ENCODE results near the gene HSD17B1. TPM values are rescaled to one million over a fixed set of nuclear protein-coding genes. Genes with fewer than 3 reads are reported as not detected.

Gene HSD17B1
- total and polyA plus RNA-seq, 2 of the 13 experiments (the other 11 are each of a cell fraction or from before 2014, with no cell fraction given) = 0.54 to 0.93 TPM

DNA sequence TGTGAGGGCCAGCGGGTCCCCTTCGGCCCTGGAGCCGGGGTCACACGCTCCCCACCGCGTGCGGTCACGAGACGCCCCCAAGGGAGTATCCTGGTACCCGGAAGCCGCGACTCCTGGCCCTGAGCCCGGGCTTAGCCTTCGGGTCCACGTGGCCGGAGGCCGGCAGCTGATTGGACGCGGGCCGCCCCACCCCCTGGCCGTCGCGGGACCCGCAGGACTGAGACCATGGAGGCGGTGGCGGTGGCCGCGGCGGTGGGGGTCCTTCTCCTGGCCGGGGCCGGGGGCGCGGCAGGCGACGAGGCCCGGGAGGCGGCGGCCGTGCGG is 16.7 kb upstream of the HSD17B1 start, which contains the start of gene NAGLU (continued):
- TF ChIP-seq, protein P1, sequence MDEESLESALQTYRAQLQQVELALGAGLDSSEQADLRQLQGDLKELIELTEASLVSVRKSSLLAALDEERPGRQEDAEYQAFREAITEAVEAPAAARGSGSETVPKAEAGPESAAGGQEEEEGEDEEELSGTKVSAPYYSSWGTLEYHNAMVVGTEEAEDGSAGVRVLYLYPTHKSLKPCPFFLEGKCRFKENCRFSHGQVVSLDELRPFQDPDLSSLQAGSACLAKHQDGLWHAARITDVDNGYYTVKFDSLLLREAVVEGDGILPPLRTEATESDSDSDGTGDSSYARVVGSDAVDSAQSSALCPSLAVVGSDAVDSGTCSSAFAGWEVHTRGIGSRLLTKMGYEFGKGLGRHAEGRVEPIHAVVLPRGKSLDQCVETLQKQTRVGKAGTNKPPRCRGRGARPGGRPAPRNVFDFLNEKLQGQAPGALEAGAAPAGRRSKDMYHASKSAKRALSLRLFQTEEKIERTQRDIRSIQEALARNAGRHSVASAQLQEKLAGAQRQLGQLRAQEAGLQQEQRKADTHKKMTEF (CRISPR knock-in tag; IDR thresholded peaks at IDR 0.05) = peak; percentile 68
- TF ChIP-seq, protein P2, sequence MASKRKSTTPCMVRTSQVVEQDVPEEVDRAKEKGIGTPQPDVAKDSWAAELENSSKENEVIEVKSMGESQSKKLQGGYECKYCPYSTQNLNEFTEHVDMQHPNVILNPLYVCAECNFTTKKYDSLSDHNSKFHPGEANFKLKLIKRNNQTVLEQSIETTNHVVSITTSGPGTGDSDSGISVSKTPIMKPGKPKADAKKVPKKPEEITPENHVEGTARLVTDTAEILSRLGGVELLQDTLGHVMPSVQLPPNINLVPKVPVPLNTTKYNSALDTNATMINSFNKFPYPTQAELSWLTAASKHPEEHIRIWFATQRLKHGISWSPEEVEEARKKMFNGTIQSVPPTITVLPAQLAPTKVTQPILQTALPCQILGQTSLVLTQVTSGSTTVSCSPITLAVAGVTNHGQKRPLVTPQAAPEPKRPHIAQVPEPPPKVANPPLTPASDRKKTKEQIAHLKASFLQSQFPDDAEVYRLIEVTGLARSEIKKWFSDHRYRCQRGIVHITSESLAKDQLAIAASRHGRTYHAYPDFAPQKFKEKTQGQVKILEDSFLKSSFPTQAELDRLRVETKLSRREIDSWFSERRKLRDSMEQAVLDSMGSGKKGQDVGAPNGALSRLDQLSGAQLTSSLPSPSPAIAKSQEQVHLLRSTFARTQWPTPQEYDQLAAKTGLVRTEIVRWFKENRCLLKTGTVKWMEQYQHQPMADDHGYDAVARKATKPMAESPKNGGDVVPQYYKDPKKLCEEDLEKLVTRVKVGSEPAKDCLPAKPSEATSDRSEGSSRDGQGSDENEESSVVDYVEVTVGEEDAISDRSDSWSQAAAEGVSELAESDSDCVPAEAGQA (IDR thresholded peaks at IDR 0.05; ENCODE audit: low read depth) = 0 out of 2 replicates have a peak, but pooled peaks have one; percentile 30
- TF ChIP-seq, protein P2 (CRISPR knock-in tag; IDR thresholded peaks at IDR 0.05; ENCODE audit: borderline replicate concordance) = peak; percentile 77; the same call in 1 of the 2 replicates
- TF ChIP-seq ZNF335 (CRISPR knock-in tag; IDR thresholded peaks at IDR 0.05) (peak; percentile 46; the same call in 1 of the 2 replicates), SP4 (CRISPR knock-in tag; IDR thresholded peaks at IDR 0.05) (no peak), ZNF263 (CRISPR knock-in tag; IDR thresholded peaks at IDR 0.05) (no peak), ZKSCAN8 (CRISPR knock-in tag; IDR thresholded peaks at IDR 0.05; ENCODE audit: borderline replicate concordance) (no peak), ZNF468 (CRISPR knock-in tag; IDR thresholded peaks at IDR 0.05) (no peak), NFE2L1 (CRISPR knock-in tag; IDR thresholded peaks at IDR 0.05; ENCODE audit: borderline replicate concordance) (no peak), STAT5B (CRISPR knock-in tag; IDR thresholded peaks at IDR 0.05) (no peak), ZFP41 (CRISPR knock-in tag; IDR thresholded peaks at IDR 0.05; ENCODE audit: borderline replicate concordance) (0 out of 2 replicates have a peak, but pooled peaks have one; percentile 14), CREM (IDR thresholded peaks at IDR 0.05) (no peak), CREM (CRISPR knock-in tag; IDR thresholded peaks at IDR 0.05) (no peak), ZNF83 (CRISPR knock-in tag; IDR thresholded peaks at IDR 0.05; ENCODE audit: borderline replicate concordance) (0 out of 2 replicates have a peak, but pooled peaks have one; percentile 30)
- TF ChIP-seq, protein P3, sequence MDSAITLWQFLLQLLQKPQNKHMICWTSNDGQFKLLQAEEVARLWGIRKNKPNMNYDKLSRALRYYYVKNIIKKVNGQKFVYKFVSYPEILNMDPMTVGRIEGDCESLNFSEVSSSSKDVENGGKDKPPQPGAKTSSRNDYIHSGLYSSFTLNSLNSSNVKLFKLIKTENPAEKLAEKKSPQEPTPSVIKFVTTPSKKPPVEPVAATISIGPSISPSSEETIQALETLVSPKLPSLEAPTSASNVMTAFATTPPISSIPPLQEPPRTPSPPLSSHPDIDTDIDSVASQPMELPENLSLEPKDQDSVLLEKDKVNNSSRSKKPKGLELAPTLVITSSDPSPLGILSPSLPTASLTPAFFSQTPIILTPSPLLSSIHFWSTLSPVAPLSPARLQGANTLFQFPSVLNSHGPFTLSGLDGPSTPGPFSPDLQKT (CRISPR knock-in tag; IDR thresholded peaks at IDR 0.05; ENCODE audit: borderline replicate concordance) = peak; percentile 84; the same call in 1 of the 2 replicates
- TF ChIP-seq, protein P4, sequence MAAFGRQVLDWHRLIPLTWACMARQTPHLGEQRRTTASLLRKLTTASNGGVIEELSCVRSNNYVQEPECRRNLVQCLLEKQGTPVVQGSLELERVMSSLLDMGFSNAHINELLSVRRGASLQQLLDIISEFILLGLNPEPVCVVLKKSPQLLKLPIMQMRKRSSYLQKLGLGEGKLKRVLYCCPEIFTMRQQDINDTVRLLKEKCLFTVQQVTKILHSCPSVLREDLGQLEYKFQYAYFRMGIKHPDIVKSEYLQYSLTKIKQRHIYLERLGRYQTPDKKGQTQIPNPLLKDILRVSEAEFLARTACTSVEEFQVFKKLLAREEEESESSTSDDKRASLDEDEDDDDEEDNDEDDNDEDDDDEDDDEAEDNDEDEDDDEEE (CRISPR knock-in tag; IDR thresholded peaks at IDR 0.05) = no peak
- TF ChIP-seq, protein P5, sequence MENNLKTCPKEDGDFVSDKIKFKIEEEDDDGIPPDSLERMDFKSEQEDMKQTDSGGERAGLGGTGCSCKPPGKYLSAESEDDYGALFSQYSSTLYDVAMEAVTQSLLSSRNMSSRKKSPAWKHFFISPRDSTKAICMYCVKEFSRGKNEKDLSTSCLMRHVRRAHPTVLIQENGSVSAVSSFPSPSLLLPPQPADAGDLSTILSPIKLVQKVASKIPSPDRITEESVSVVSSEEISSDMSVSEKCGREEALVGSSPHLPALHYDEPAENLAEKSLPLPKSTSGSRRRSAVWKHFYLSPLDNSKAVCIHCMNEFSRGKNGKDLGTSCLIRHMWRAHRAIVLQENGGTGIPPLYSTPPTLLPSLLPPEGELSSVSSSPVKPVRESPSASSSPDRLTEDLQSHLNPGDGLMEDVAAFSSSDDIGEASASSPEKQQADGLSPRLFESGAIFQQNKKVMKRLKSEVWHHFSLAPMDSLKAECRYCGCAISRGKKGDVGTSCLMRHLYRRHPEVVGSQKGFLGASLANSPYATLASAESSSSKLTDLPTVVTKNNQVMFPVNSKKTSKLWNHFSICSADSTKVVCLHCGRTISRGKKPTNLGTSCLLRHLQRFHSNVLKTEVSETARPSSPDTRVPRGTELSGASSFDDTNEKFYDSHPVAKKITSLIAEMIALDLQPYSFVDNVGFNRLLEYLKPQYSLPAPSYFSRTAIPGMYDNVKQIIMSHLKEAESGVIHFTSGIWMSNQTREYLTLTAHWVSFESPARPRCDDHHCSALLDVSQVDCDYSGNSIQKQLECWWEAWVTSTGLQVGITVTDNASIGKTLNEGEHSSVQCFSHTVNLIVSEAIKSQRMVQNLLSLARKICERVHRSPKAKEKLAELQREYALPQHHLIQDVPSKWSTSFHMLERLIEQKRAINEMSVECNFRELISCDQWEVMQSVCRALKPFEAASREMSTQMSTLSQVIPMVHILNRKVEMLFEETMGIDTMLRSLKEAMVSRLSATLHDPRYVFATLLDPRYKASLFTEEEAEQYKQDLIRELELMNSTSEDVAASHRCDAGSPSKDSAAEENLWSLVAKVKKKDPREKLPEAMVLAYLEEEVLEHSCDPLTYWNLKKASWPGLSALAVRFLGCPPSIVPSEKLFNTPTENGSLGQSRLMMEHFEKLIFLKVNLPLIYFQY (CRISPR knock-in tag; IDR thresholded peaks at IDR 0.05; ENCODE audit: borderline replicate concordance) = no peak
